ENCODE measurements around the gene GOLGA8T.
"Not testable (repeated sequence)": the region's sequence is repeated elsewhere in the genome, so short reads cannot be mapped to it uniquely, and the experiment has no call there.

Gene GOLGA8T

GRCh38 chr15:30134751-30135150, at the start of gene GOLGA8T:
Gene GOLGA8T, plus strand, starts transcription at chr15:30135051. Its CDS starts 98 bp downstream, at chr15:30135149.
- not testable (repeated sequence) for DNase-seq (ENCODE audit: low spot score)

GRCh38 chr15:30097827-30098226, 37.0 kb upstream of the GOLGA8T start:
- DNase-seq (ENCODE audit: low spot score): not testable (repeated sequence)

- DNase-seq (ENCODE audit: low spot score): not testable (repeated sequence)
Observed at GRCh38 chr15:30102890-30103289, 32.0 kb upstream of the GOLGA8T start.

- not testable (repeated sequence) for DNase-seq (ENCODE audit: low spot score)
Observed at GRCh38 chr15:30103941-30104507, 30.8 kb upstream of the GOLGA8T start.

- DNase-seq (ENCODE audit: low spot score): not testable (repeated sequence)
Observed at GRCh38 chr15:30110591-30110990, 24.3 kb upstream of the GOLGA8T start.

- not testable (repeated sequence) for DNase-seq (ENCODE audit: low spot score)
Observed at GRCh38 chr15:30130066-30130465, 4.8 kb upstream of the GOLGA8T start.

- DNase-seq (ENCODE audit: low spot score): not testable (repeated sequence)
Observed at GRCh38 chr15:30143246-30143645, 8.4 kb downstream of the GOLGA8T start.

- not testable (repeated sequence) for DNase-seq (ENCODE audit: low spot score)
Observed at GRCh38 chr15:30149891-30150290, 15.0 kb downstream of the GOLGA8T start.

GRCh38 chr15:30162479-30163357, 27.9 kb downstream of the GOLGA8T start:
- DNase-seq (ENCODE audit: low spot score): not testable (repeated sequence)

GRCh38 chr15:30163759-30164158, 28.9 kb downstream of the GOLGA8T start:
- not testable (repeated sequence) for DNase-seq (ENCODE audit: low spot score)

GRCh38 chr15:30164257-30164656, 29.4 kb downstream of the GOLGA8T start:
- DNase-seq (ENCODE audit: low spot score): not testable (repeated sequence)

- not testable (repeated sequence) for DNase-seq (ENCODE audit: low spot score)
Observed at GRCh38 chr15:30167403-30167802, 32.6 kb downstream of the GOLGA8T start.

- not testable (repeated sequence) for DNase-seq (ENCODE audit: low spot score)
Observed at GRCh38 chr15:30167886-30168285, 33.0 kb downstream of the GOLGA8T start.

GRCh38 chr15:30171452-30171851, 36.6 kb downstream of the GOLGA8T start:
- DNase-seq (ENCODE audit: low spot score): not testable (repeated sequence)

- DNase-seq (ENCODE audit: low spot score): not testable (repeated sequence)
Observed at GRCh38 chr15:30173041-30173608, 38.3 kb downstream of the GOLGA8T start.

GRCh38 chr15:30175291-30175690, 40.4 kb downstream of the GOLGA8T start:
- DNase-seq (ENCODE audit: low spot score): not testable (repeated sequence)

GRCh38 chr15:30176613-30177012, 41.8 kb downstream of the GOLGA8T start:
- not testable (repeated sequence) for DNase-seq (ENCODE audit: low spot score)

GRCh38 chr15:30179814-30180213, 45.0 kb downstream of the GOLGA8T start:
- not testable (repeated sequence) for DNase-seq (ENCODE audit: low spot score)

- not testable (repeated sequence) for DNase-seq (ENCODE audit: low spot score)
Observed at GRCh38 chr15:30185495-30185894, 50.6 kb downstream of the GOLGA8T start.

- not testable (repeated sequence) for DNase-seq (ENCODE audit: low spot score)
Observed at GRCh38 chr15:30187429-30187828, 52.6 kb downstream of the GOLGA8T start.

- DNase-seq (ENCODE audit: low spot score): not testable (repeated sequence)
Observed at GRCh38 chr15:30189754-30190153, 54.9 kb downstream of the GOLGA8T start.

GRCh38 chr15:30191143-30191542, 56.3 kb downstream of the GOLGA8T start:
- not testable (repeated sequence) for DNase-seq (ENCODE audit: low spot score)

- DNase-seq (ENCODE audit: low spot score): not testable (repeated sequence)
Observed at GRCh38 chr15:30191639-30192038, 56.8 kb downstream of the GOLGA8T start.

Data from hepatic stellate cell (primary cell).